ENCODE measurements around the gene UNC5B. TPM values are rescaled to one million over a fixed set of nuclear protein-coding genes. Genes with fewer than 3 reads are reported as not detected.

The UNC5B gene
- total RNA-seq, 4 donors from 2014 or later: 3.9 to 7.1 (median 5.7) TPM

Other genes starting within 250 kb of the UNC5B start
- 1 to 10 TPM; 5.1 to 8.2 (median 6.7) TPM for gene SLC29A3, start 106.7 kb downstream of the UNC5B start, total RNA-seq
- gene CDH23, start 184.3 kb downstream of the UNC5B start, total RNA-seq: 1 to 10 TPM; 3.0 to 4.2 (median 3.9) TPM

Measured in thyroid gland (tissue), 4 donors.